Fibroblast of peridontal ligament (primary cell): Measurements from ENCODE around the gene TTL.
"Not testable (repeated sequence)": the region's sequence is repeated elsewhere in the genome, so short reads cannot be mapped to it uniquely, and the experiment has no call there.

Experiments used
- DNase-seq: peaks from one replicate; pipeline ENCODE4 v3.0.0-alpha.2; 2010; ENCODE audit errors: extremely low read depth

TTL gene

GRCh38 chr2:112481528-112482233, at the start of gene TTL:
TSS of gene TTL (plus strand) at chr2:112482156. CDS start at chr2:112482345, 189 bp downstream.
- peak; percentile 38 for DNase-seq

- not testable (repeated sequence) for DNase-seq
Measured at GRCh38 chr2:112432390-112432734, 49.6 kb upstream of the TTL start.

DNA sequence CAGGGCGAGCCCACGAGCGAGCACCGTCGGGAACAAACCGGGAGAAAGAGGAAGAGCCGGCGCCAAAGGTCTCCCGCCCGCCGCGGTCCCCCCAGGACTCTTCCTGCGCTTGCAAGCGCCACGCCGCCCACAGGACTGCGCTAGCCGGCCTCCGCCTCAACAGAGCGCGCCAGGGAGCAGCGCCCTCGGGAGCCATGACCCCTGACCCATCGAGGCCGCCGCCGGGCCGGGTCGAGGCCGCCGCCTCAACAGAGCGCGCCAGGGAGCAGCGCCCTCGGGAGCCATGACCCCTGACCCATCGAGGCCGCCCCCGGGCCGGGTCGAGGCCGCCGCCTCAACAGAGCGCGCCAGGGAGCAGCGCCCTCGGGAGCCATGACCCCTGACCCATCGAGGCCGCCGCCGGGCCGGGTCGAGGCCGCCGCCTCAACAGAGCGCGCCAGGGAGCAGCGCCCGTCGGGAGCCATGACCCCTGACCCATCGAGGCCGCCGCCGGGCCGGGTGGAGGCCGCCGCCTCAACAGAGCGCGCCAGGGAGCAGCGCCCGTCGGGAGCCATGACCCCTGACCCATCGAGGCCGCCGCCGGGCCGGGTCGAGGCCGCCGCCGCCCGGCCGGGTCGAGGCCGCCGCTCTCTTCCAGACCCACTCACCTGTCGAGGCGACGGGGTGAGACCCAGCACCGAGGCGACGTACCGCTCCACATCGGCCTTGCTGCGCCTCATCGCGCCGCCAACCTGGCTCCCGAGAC, 49.0 kb upstream of the TTL start:
- peak; percentile 6 for DNase-seq

- peak; percentile 80 for DNase-seq
Measured at GRCh38 chr2:112433480-112433879, 48.5 kb upstream of the TTL start, which contains the start of gene RGPD8. TSS of gene RGPD8 (minus strand) at chr2:112433645. CDS start at chr2:112433453, 192 bp downstream.

GRCh38 chr2:112433932-112434730, 47.8 kb upstream of the TTL start:
- no peak for DNase-seq

GRCh38 chr2:112434890-112435715, 46.9 kb upstream of the TTL start:
- not testable (repeated sequence) for DNase-seq

- not testable (repeated sequence) for DNase-seq
Measured at GRCh38 chr2:112435716-112436431, 46.1 kb upstream of the TTL start.

DNA sequence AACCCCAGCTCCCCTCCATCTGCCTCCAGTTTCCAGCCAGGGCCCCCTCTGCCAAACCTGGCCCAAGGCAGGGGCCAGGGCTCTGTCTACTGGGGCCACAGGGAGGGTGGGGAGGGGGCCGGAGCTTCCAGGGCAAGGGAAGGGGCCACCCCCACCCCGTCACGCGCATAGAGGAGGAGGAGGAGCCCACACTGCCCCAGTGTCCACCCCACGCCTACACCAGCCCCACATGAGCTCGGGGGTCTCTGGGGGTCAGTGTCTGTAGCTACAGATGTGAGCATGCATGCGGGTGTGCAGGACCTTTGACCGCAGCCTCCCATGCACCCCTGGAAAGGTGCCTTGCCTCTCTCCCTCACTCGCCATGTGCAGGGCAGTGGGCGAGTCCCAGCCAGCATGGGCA, 45.0 kb upstream of the TTL start:
- not testable (repeated sequence) for DNase-seq

GRCh38 chr2:112437405-112437831, 44.5 kb upstream of the TTL start:
- DNase-seq = peak; percentile 10

DNA sequence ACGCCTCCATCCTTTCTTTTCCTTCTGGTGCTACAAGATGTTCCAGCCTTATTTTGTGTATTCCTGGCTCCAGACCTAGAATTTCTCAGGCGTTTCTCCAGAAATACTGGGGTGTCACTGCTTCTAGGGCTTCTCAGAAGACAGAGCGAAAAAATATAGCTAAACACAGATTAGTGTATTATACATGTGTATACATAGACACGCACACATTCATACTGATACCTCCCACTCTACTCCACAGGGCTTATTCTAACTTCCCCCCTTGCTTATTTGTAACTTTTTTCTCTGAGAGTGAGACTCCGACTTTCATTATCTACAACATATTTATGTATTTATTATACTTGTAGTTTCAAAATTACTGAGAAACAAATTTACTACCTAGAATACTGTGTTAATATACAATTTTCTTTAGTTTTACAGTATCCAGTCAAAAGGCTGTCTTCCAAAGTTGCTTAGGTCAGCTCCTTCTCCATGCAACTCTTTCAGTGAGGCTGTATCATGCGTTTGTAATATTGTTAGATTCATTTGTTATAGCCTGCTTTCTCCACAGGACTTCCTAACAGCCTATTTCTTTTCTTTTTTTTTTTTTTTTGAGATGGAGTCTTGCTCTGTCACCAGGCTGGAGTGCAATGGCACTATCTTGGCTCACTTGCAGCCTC, 43.2 kb upstream of the TTL start:
- not testable (repeated sequence) for DNase-seq

DNA sequence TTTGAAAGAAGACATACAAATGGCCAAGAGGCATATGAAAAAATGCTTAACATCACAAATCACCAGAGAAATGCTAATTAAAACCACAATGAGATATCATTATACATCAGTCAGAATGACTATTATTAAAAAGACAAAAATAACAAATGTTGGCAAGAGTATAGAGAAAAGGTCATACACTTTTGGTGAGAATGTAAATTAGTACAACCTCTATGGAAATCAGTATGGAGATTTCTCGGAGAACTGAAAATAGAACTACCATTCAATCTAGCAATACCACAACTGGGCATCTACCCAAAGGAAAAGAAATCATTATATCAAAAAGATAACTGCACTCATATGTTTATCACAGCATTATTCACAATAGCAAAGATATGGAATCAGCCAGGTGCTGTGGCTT, 37.7 kb upstream of the TTL start:
- not testable (repeated sequence) for DNase-seq

DNA sequence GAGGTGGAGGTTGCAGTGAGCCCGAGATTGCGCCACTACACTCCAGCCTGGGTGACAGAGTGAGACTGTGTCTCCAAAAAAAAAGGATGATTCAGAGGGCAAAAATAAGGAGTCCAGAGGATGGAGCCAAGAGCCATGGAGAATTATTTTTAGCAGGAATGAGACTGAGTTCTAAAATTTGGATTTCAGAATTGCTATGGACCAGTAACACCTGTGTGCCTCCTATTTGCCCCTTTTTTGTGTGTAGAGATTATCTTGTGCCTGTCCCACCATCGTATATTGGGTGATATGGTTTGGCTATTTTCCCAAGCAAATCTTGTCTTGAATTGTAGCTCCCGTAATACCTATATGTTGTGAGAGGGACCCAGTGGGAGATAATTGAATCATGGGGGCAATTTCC, 32.1 kb upstream of the TTL start:
- DNase-seq = no peak

GRCh38 chr2:112451317-112451716, 30.6 kb upstream of the TTL start:
- DNase-seq = no peak

DNA sequence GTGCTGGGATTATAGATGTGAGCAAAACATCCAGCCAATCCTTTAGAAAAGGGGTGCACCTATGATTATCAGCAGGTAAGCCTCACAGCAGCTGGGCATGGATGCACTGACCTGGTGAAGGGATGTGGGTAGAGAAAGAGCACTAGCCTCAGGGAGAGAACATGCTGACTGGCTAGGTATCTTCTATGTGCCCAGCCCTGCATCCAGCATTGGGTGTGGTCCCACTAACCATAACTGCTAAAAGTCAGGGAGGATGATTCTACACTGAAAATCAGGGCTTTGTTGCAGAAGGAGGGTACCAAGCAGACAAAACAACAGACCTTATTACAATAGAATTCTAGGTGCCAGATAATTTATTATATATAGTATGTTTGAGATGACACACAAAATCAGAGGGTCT, 27.4 kb upstream of the TTL start:
- DNase-seq = no peak

DNA sequence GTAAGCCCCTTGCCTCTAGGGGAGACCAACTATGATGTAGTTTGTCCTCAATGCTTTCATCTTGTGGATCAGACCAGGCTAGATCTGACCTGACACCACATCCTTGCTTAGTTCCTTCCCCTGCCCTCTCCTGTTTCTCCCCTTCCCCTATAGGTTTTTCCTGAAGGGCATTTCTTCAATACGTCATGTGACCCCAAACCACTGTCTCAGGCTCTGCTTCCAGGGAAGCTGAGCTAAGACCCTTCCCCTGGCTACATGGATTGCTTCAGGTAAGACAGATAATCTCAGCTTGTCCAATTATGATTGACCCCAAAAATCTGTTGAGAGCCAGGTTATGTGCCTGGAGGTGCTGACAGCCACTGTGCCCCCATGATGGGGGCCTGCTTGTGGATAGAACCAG, 22.6 kb upstream of the TTL start:
- DNase-seq = no peak

- DNase-seq = no peak
Measured at GRCh38 chr2:112462178-112462577, 19.8 kb upstream of the TTL start.

DNA sequence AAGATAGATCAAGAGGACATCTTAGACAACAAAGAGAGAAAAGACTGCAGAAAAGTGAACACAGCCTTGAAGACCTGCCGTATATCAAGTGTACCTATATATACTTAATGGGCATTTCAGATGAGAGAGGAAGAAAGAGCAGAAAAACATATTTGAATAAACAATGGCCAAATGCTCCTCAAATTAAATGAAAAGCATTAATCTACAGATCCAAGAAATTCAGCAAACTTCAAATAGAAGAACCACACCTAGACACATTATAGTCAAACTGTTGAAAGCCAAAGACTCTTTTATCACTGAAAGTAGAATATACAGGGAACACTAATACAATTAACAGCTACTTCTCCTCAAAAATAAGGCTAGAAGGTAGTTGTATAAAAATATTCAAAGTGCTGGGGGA, 18.7 kb upstream of the TTL start:
- no peak for DNase-seq

DNA sequence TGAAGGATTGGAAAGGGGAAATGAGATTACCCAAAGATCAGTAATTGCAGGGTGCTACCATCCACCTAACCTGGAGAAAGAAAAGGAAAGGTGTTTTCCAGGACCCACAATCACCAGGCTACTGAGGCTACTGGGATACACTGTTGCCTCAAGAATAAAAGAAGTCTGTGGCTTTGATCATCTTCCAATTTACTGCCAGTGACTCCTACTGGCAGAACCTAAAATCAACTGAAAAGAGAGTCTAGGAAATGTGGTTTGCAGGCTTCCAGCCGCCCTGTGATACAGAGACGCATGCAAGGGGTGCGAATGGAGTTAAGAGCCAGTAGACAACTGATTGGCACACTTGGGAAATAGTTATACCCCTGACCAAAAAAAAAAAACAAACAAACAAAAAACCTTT, 16.6 kb upstream of the TTL start:
- DNase-seq = peak; percentile 25

GRCh38 chr2:112472547-112473263, 9.3 kb upstream of the TTL start:
- DNase-seq = no peak
